ENCODE results near the gene QRICH2.
"Not testable (repeated sequence)": the region's sequence is repeated elsewhere in the genome, so short reads cannot be mapped to it uniquely, and the experiment has no call there.

Gene QRICH2

DNA sequence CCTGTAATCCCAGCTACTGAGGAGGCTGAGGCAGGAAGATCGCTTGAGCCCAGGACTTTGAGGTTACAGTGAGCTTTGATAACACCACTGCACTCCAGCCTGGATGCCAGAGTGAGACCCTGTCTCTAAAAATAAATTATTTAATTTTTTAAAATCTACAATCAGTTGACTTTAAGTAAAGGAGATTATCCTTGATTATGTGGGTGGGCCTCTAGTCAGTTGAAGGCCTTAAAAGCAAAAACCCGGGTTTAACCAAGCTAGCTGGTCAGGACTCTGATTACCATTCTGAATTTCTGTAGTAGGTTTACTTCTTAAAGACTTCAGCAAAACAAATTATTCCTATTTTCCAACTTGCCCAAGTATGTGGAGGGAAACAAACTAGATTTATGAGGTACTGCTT, 72.2 kb downstream of the QRICH2 start:
- no peak overlapping the region for H3K9ac ChIP-seq (ENCODE audit: low read length)
- H3K4me1 ChIP-seq (ENCODE audit: control insufficient read depth, insufficient read depth, low read length) = no peaks in the 10 kb centered on the region
- H3K9me3 ChIP-seq (ENCODE audit: control insufficient read depth, low read length) = no peaks in the 10 kb centered on the region
- H3K4me3 ChIP-seq (ENCODE audit: low read length) = no peak overlapping the region
- peaks cover 8% of the 10 kb centered on the region for H3K27me3 ChIP-seq (ENCODE audit: control insufficient read depth, insufficient read depth, low read length)
- no peaks in the 10 kb centered on the region for H3K36me3 ChIP-seq (ENCODE audit: control insufficient read depth, insufficient read depth, low read length)

DNA sequence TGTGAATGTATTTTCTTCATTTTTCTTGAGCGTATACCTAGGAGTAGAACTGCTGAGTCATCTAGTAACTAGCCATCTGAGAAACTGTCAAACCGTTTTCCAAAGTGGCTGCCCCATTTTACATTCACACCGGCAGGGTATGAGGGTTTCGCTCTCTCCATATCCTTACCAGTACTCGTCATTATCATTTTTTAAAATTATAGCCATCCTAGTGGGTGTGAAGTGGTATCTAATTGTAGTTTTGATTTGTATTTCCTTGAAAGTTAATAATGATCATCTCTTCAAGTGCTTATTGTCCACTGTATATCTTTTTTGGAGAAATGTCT, 73.8 kb downstream of the QRICH2 start:
- no peak overlapping the region for H3K4me3 ChIP-seq (ENCODE audit: low read length)
- no peaks in the 10 kb centered on the region for H3K27me3 ChIP-seq (ENCODE audit: control insufficient read depth, insufficient read depth, low read length)
- H3K9me3 ChIP-seq (ENCODE audit: control insufficient read depth, low read length) = no peaks in the 10 kb centered on the region
- no peaks in the 10 kb centered on the region for H3K4me1 ChIP-seq (ENCODE audit: control insufficient read depth, insufficient read depth, low read length)
- no peaks in the 10 kb centered on the region for H3K36me3 ChIP-seq (ENCODE audit: control insufficient read depth, insufficient read depth, low read length)
- H3K9ac ChIP-seq (ENCODE audit: low read length) = no peak overlapping the region

DNA sequence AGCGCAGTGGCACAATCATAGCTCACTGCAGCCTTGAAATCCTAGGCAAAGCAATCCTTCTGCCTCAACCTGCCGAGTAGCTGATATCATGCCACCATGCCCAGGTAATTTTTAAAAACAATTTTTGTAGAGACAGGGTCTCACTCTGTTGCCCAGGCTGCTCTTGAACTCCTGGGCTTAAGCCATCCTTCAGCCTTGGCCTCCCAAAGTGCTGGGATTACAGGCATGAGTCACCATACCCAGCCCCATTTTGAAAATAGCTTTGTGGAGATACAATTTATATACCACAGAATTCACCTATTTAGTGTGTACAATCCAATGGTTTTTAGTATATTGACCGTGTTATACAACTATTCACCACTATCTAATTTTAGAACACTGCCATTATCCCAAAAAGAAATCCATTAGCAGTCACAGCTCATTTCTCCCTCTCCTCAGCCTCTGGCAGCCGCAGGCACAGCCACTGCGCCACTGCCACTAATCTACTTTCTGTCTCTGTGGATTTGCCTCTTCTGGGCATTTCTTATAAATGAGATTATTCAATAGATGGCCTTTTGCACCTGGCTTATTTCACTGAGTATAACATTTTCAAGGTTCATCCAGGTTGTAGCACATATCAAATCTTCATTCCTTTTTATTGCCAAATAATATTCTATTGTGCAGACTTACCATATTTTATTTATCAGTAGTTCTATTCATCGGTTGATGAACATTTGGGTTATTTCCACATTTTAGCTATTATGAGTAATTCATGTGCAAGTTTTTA, 74.3 kb downstream of the QRICH2 start:
- Histone ChIP-seq H3K36me3 (ENCODE audit: control insufficient read depth, insufficient read depth, low read length) (no peaks in the 10 kb centered on the region), H3K27me3 (ENCODE audit: control insufficient read depth, insufficient read depth, low read length) (no peaks in the 10 kb centered on the region), H3K9me3 (ENCODE audit: control insufficient read depth, low read length) (no peaks in the 10 kb centered on the region), H3K4me1 (ENCODE audit: control insufficient read depth, insufficient read depth, low read length) (no peaks in the 10 kb centered on the region), H3K4me3 (ENCODE audit: low read length) (no peak overlapping the region), H3K9ac (ENCODE audit: low read length) (no peak overlapping the region)

DNA sequence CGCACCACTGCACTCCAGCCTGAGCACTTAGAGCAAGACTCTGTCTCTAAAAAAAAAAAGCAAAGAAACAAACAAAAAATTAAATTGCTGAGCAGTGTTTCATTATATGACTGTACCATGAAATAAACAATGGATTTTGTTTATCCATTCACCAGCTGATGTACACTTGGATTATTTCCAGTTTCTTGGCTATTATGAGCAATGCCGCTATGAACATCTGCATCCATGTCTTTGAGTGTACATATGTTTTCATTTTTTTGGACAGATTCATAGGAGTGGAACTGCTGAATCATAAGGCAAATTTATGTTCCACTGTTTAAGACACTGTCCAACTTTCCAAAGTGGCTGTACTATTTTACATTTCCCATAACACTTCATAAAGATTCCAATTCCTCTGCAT, 75.7 kb downstream of the QRICH2 start:
- no peak overlapping the region for H3K9ac ChIP-seq (ENCODE audit: low read length)
- no peaks in the 10 kb centered on the region for H3K9me3 ChIP-seq (ENCODE audit: control insufficient read depth, low read length)
- no peaks in the 10 kb centered on the region for H3K27me3 ChIP-seq (ENCODE audit: control insufficient read depth, insufficient read depth, low read length)
- H3K4me3 ChIP-seq (ENCODE audit: low read length) = no peak overlapping the region
- H3K36me3 ChIP-seq (ENCODE audit: control insufficient read depth, insufficient read depth, low read length) = no peaks in the 10 kb centered on the region
- no peaks in the 10 kb centered on the region for H3K4me1 ChIP-seq (ENCODE audit: control insufficient read depth, insufficient read depth, low read length)

DNA sequence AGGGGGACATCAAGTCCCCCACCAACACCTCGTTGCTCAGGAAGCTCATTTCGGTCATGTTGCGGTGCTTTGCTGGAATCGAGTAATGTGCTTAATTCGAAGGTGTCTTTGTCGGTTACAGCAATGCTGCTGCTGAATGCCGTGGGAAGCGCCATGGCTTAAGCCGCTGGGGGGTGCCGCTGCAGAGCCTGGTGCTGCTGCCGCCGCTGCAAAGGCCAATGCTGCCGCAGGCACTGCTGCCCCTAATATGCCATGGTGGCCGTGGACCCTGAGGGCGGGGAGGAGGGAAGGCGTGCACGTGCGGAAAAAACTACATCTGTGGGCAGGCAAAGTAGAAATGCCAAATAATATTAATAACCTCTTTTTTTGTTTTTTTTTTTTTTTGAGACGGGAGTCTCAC, 81.3 kb downstream of the QRICH2 start:
- H3K9ac ChIP-seq (ENCODE audit: low read length); H3K36me3 ChIP-seq (ENCODE audit: control insufficient read depth, insufficient read depth, low read length); H3K4me1 ChIP-seq (ENCODE audit: control insufficient read depth, insufficient read depth, low read length); H3K4me3 ChIP-seq (ENCODE audit: low read length); H3K27me3 ChIP-seq (ENCODE audit: control insufficient read depth, insufficient read depth, low read length); H3K9me3 ChIP-seq (ENCODE audit: control insufficient read depth, low read length): not testable (repeated sequence)

DNA sequence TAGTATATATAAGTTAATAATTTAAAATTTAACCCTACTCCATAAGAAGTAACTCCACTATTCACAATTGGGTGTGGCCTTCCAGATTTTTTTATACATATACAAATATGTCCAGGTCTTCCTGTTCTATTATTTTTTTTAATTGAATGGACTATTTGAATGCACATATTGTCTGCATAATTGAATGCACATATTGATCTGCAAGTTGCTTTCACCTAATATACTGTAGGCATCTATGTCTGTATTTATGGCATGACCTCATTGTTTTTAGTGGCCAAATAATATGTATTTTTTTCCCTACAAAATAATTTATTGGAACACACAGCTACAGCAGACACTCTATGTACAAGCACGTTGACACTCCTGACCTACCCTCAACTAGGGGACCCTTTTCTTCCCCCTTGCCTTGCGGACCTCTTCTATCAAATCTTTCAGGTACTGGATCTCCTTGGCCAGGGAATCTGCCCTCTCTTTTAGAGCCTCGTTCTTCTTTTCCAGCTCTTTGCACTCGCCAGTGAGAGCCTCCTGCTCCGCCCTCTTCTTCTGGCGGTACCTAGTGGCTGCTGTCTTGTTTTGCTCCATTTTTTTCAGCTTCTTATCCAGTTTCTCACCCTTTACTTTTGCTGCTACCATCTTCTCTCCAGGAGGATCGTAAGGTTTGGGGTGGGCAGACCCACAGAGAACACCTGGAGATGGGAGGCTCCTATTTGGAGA, 82.5 kb downstream of the QRICH2 start:
- not testable (repeated sequence) for H3K4me1 ChIP-seq (ENCODE audit: control insufficient read depth, insufficient read depth, low read length); H3K4me3 ChIP-seq (ENCODE audit: low read length); H3K9me3 ChIP-seq (ENCODE audit: control insufficient read depth, low read length); H3K9ac ChIP-seq (ENCODE audit: low read length); H3K27me3 ChIP-seq (ENCODE audit: control insufficient read depth, insufficient read depth, low read length); H3K36me3 ChIP-seq (ENCODE audit: control insufficient read depth, insufficient read depth, low read length)
